Adrenal gland (tissue), 12 donors: ENCODE data around the gene OPRD1. TPM values are rescaled to one million over a fixed set of nuclear protein-coding genes. Genes with fewer than 3 reads are reported as not detected.

Experiments used
- DNase-seq, 7 donors: peaks; one replicate each; pipeline ENCODE4 v3.0.0-alpha.2; 2019 to 2020
- H3K27ac ChIP-seq, 5 donors: fragments of 200-600 bp; sonication (generic) in 4 of 5; 1 replicate in 3 of 5; 2 replicates in 2 of 5; pipeline versions ENCODE4 v1.5.1 to v1.8.0; 2016 to 2020; ENCODE audit warnings: mild to moderate bottlenecking in 1 of 5
- H3K27me3 ChIP-seq: fragments of 200-600 bp; 2 replicates; pipeline ENCODE4 v1.8.0; 2021
- H3K36me3 ChIP-seq, 2 donors: fragments of 200-600 bp; replicated peaks in 1 of 2; 1 replicate in 1 of 2; 2 replicates in 1 of 2; pipeline versions ENCODE4 v1.5.1 to v1.8.0; 2018 to 2022
- H3K4me1 ChIP-seq, 2 donors: fragments of 200-600 bp; replicated peaks in 1 of 2; 1 replicate in 1 of 2; 2 replicates in 1 of 2; pipeline versions ENCODE4 v1.5.1 to v1.8.0; 2018 to 2021
- H3K4me3 ChIP-seq, 4 donors: fragments of 200-600 bp; sonication (generic) in 3 of 4; one replicate each; pipeline ENCODE4 v1.5.1; 2016 to 2018
- H3K9me3 ChIP-seq, 3 donors: fragments of 200-600 bp; sonication (generic) in 1 of 3; replicated peaks in 1 of 3; 1 replicate in 2 of 3; 2 replicates in 1 of 3; pipeline versions ENCODE4 v1.5.1 to v1.8.0; 2016 to 2021
- POLR2A ChIP-seq, 2 donors: fragments of 450-650 bp; IDR thresholded peaks; one replicate each; pipeline ENCODE4 v1.6.1; 2017; ENCODE audit warnings: antibody characterized with exemption in 2 of 2, mild to moderate bottlenecking in 2 of 2, moderate library complexity in 1 of 2
- WGBS, 4 donors: extraction: QIAGEN DNeasy Blood & Tissue Kit in 2 of 4; methylation state at CpG; one replicate each; pipeline versions ENCODE4 v1.1.5 to v1.1.7; 2013 to 2017; 5-methylcytosine and 5-hydroxymethylcytosine counted together
- intact Hi-C, 2 donors: fragments of 100-400 bp; cut with DNase I; formaldehyde crosslinking; loops; one replicate each; pipeline versions ENCODE4 v1.14.1 to v1.15.0; 2022 to 2023
- polyA plus RNA-seq, 3 donors: library from polyadenylated mRNA; stranded (reverse); fragments of 200-250 nt in 2 of 3; fragments of 350-450 nt in 1 of 3; fragmentation: Illumina TruSeq in 1 of 3; extraction: RNeasy Lipid Tissue Mini Kit (QIAGEN cat#74804) in 1 of 3; gene quantifications; one replicate each; pipeline ENCODE4 v1.2.3, GENCODE V29; 2013 to 2014
- total RNA-seq, 9 donors: library from RNA; depleted of rRNA in 4 of 9; stranded (reverse); fragments of >200 nt in 4 of 9; fragments of 120-200 nt in 1 of 9; fragmentation: NEBNext Ultra II Directional in 1 of 9; extraction: Animal tissue kit (Norgen Biotek cat#: 25700) in 1 of 9; gene quantifications; one replicate each; pipeline versions ENCODE4 v1.1.0 to v1.2.4, GENCODE V29; 2013 to 2023
- TF ChIP-seq, protein P1 (sequence below), 6 experiments: fragments of 450-650 bp in 4 of 6; fragments of 200-600 bp in 2 of 6; sonication (generic) in 1 of 6; IDR thresholded peaks; 1 replicate in 5 of 6; 2 replicates in 1 of 6; pipeline versions ENCODE4 v1.5.1 to v1.8.0; 2016 to 2021; ENCODE audit warnings: antibody characterized with exemption in 6 of 6, mild to moderate bottlenecking in 2 of 6, moderate library complexity in 1 of 6
- donor health status: healthy with polysubstance abuse.
- donor health status: Bipolar disorder and iron deficiency.
- donor health status: DM: yes; HTN: yes; CAD: no.
- donor health status: DM: no; HTN: no; CAD: no.
- donor health status: DM: no; HTN: no; CAD: no.
- donor health status: DM: yes; HTN: yes; CAD: no.

OPRD1 gene
- total and polyA plus RNA-seq, 12 donors, result 0.06 to 1.8 (median 0.35) TPM; not detected in 4

DNA sequence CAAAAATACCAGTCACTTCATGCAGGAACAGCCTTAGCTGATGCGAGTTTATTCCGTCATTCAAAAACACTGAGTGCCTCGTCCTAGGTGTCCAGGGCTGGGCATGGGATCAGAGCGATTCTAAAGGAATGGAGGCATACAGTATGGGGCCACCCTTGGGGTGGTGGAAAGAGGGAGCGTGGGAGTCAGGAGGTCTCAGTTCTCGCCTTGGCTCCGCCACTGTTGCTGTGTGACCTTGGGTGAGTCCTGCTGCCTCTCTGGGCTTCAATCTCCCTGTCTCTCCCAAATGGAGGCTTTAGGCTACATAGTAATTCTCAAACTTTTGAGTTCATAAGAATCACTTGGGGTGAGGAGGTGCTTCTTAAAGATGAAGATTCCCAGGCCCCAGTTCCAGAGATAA lies 44.0 kb downstream of the OPRD1 start:
- Histone ChIP-seq H3K4me1 (no peaks in the 10 kb centered on the region), H3K27ac (no peak overlapping the region), H3K27me3 (peaks cover 8% of the 10 kb centered on the region), H3K4me3 (no peak overlapping the region), H3K9me3 (no peaks in the 10 kb centered on the region), H3K36me3 (no peaks in the 10 kb centered on the region)
- WGBS, 4 donors, result 55 to 77% (median 67%) methylated on average over 7 of the region's 7 CpGs
- DNase-seq, result no peak
- TF ChIP-seq, protein P1, sequence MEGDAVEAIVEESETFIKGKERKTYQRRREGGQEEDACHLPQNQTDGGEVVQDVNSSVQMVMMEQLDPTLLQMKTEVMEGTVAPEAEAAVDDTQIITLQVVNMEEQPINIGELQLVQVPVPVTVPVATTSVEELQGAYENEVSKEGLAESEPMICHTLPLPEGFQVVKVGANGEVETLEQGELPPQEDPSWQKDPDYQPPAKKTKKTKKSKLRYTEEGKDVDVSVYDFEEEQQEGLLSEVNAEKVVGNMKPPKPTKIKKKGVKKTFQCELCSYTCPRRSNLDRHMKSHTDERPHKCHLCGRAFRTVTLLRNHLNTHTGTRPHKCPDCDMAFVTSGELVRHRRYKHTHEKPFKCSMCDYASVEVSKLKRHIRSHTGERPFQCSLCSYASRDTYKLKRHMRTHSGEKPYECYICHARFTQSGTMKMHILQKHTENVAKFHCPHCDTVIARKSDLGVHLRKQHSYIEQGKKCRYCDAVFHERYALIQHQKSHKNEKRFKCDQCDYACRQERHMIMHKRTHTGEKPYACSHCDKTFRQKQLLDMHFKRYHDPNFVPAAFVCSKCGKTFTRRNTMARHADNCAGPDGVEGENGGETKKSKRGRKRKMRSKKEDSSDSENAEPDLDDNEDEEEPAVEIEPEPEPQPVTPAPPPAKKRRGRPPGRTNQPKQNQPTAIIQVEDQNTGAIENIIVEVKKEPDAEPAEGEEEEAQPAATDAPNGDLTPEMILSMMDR (IDR thresholded peaks at IDR 0.05), result no peak
- TF ChIP-seq POLR2A (IDR thresholded peaks at IDR 0.05), result no peak
- intact Hi-C loops, result no loop called here

DNA sequence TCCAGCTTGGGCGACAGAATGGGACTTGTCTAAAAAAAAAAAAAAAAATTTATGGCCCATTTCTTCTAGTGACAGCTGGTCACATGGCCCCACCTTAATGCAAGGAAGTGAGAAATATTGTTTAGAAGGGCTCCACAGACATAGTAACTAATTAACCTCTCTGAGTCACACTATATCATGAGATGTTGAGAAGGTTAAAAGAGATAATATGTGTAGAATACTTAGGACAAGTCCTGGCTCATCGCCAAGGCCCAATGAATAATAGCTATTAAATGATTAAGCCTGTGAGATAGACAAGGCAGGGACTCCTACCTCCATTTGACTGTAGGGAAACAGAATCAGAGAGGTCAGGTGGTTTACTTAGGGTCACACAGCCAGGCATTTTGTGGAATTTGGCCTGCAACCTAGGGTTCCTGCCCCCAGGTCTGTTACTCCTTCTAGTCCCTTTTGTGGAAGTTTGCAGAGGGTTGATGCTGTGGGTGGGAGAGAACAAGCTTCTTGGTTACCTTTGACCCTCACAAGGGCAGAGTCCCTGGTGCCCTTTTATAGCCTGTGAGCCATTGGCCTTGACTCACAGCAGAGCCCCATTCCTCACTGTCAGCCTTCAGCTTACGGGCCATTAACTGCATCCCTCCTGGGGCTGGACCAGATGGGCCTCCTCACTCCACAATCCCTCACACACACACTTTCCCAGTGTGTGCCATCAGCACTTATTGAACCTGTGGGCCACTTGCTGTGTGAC lies 48.5 kb downstream of the OPRD1 start:
- intact Hi-C loops, result no loop called here

DNA sequence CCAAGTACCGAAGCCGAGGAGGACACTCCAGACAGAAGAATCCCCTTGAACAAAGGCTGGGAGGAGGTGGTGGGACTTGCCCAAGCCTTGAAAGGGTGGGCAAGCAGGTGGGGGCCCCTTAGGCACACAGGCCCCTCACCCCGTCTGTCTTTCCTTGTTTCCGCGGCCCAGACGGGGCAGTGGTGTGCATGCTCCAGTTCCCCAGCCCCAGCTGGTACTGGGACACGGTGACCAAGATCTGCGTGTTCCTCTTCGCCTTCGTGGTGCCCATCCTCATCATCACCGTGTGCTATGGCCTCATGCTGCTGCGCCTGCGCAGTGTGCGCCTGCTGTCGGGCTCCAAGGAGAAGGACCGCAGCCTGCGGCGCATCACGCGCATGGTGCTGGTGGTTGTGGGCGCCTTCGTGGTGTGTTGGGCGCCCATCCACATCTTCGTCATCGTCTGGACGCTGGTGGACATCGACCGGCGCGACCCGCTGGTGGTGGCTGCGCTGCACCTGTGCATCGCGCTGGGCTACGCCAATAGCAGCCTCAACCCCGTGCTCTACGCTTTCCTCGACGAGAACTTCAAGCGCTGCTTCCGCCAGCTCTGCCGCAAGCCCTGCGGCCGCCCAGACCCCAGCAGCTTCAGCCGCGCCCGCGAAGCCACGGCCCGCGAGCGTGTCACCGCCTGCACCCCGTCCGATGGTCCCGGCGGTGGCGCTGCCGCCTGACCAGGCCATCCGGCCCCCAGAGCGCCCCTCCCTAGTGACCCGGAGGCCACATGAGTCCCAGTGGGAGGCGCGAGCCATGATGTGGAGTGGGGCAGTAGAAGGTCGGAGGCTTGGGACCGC lies 50.8 kb downstream of the OPRD1 start:
- Histone ChIP-seq H3K27ac (no peak overlapping the region), H3K4me1 (no peaks in the 10 kb centered on the region), H3K36me3 (no peaks in the 10 kb centered on the region), H3K4me3 (no peak overlapping the region), H3K9me3 (no peaks in the 10 kb centered on the region), H3K27me3 (peaks cover 4% of the 10 kb centered on the region)
- WGBS, 4 donors, result 81 to 94% (median 85%) methylated on average over 14 to 66 of the region's 66 CpGs
- intact Hi-C loops, result no loop called here
- no peak for TF ChIP-seq POLR2A (IDR thresholded peaks at IDR 0.05)
- TF ChIP-seq, protein P1 (IDR thresholded peaks at IDR 0.05), result no peak
- no peak for DNase-seq

More for the DNA sequence above, 48.5 kb downstream of the OPRD1 start:
- Histone ChIP-seq H3K27ac (no peak overlapping the region), H3K27me3 (no peaks in the 10 kb centered on the region), H3K4me3 (no peak overlapping the region), H3K36me3 (no peaks in the 10 kb centered on the region), H3K4me1 (no peaks in the 10 kb centered on the region), H3K9me3 (no peaks in the 10 kb centered on the region)
- TF ChIP-seq, protein P1 (IDR thresholded peaks at IDR 0.05), result no peak
- peak in 1 of 7 donors; percentile 9 for DNase-seq
- 47 to 59% (median 55%) methylated on average over 3 of the region's 3 CpGs for WGBS, 4 donors

DNA sequence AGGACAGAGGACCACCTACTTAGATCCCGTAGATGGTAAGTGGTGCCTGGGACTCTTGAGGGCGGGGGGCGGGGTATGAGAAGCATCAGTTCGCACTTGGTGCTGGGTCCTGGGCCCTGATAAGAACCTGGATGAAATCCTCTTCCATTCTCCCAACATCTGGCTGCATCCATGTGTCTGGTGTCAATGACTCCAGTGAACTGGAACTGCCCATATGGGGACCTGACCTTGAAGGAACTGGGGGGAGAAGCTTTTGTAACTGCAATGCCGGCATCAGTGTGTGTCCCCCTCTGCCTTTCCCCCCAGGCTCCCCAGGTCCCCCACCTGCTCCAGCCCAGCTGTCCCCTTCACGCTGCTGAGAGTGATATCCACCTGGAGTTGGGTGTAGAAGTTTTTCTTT lies 52.7 kb downstream of the OPRD1 start:
- no peak overlapping the region for H3K4me3 ChIP-seq
- peaks cover 4% of the 10 kb centered on the region for H3K27me3 ChIP-seq
- H3K4me1 ChIP-seq, result no peaks in the 10 kb centered on the region
- intact Hi-C loops, result loop anchor here (5.0 kb wide), 1 partner anchor 72 kb away; no protein-coding TSS in a partner anchor
- no peaks in the 10 kb centered on the region for H3K36me3 ChIP-seq
- TF ChIP-seq, protein P1 (IDR thresholded peaks at IDR 0.05), result no peak
- TF ChIP-seq POLR2A (IDR thresholded peaks at IDR 0.05), result no peak
- 38 to 83% (median 79%) methylated on average over 1 to 6 of the region's 6 CpGs for WGBS, 4 donors
- no peak overlapping the region for H3K27ac ChIP-seq
- no peak for DNase-seq
- no peaks in the 10 kb centered on the region for H3K9me3 ChIP-seq
